Muscle of leg (tissue), 11 donors: ENCODE results near the gene RAC2. TPM values are rescaled to one million over a fixed set of nuclear protein-coding genes. Genes with fewer than 3 reads are reported as not detected.
"Not testable (repeated sequence)": the region's sequence is repeated elsewhere in the genome, so short reads cannot be mapped to it uniquely, and the experiment has no call there.

Source experiments
- DNase-seq: peaks from one replicate; pipeline ENCODE4 v3.0.0; 2013
- H3K27ac ChIP-seq: one replicate; pipeline ENCODE4 v1.5.1; 2013; ENCODE audit warnings: mild to moderate bottlenecking, low read length, control low read depth
- H3K27me3 ChIP-seq: one replicate; pipeline ENCODE4 v1.6.1; 2013; ENCODE audit warnings: low read length; ENCODE audit not compliant: control insufficient read depth, insufficient read depth
- H3K36me3 ChIP-seq: one replicate; pipeline ENCODE4 v1.6.1; 2013; ENCODE audit warnings: low read length; ENCODE audit not compliant: control insufficient read depth, insufficient read depth
- H3K4me1 ChIP-seq: one replicate; pipeline ENCODE4 v1.6.1; 2013; ENCODE audit warnings: low read length; ENCODE audit not compliant: control insufficient read depth, insufficient read depth
- H3K4me3 ChIP-seq: one replicate; pipeline ENCODE4 v1.5.1; 2013; ENCODE audit warnings: low read length, control low read depth
- H3K9me3 ChIP-seq: replicated peaks from 2 replicates; pipeline ENCODE4 v1.6.1; 2013; ENCODE audit warnings: low read depth, low read length; ENCODE audit not compliant: control insufficient read depth
- WGBS: methylation state at CpG from one replicate; pipeline ENCODE4 v1.1.5; 2013; ENCODE audit warnings: missing lambda C conversion rate; ENCODE audit not compliant: insufficient coverage; 5-methylcytosine and 5-hydroxymethylcytosine counted together
- polyA plus RNA-seq, 8 donors: library from polyadenylated mRNA; unstranded; fragments of 120-200 nt; gene quantifications; one replicate each; pipeline versions ENCODE4 v1.2.1 to v1.2.3, GENCODE V29; 2013; ENCODE audit warnings: inconsistent platforms in 1 of 8, low replicate concordance in 1 of 8; ENCODE audit not compliant: insufficient read length in 8 of 8, insufficient read depth in 1 of 8
- total RNA-seq: library from RNA; stranded (reverse); fragments of 120-200 nt; gene quantifications from one replicate; pipeline ENCODE4 v1.2.4, GENCODE V29; 2013

The RAC2 gene
- total and polyA plus RNA-seq, 9 donors: 2.4 to 11.2 (median 7.0) TPM

GRCh38 chr22:37204045-37204655, 39.9 kb downstream of the RAC2 start:
- Histone ChIP-seq H3K4me3 (no peak overlapping the region), H3K4me1 (peaks cover 6% of the 10 kb centered on the region), H3K27ac (no peak overlapping the region), H3K27me3 (no peaks in the 10 kb centered on the region), H3K9me3 (no peaks in the 10 kb centered on the region), H3K36me3 (no peaks in the 10 kb centered on the region)
- 71% methylated on average over 2 of the region's 5 CpGs for WGBS
- no peak for DNase-seq

GRCh38 chr22:37203354-37204044, 40.6 kb downstream of the RAC2 start:
- no peak for DNase-seq
- WGBS: 72% methylated on average over 14 of the region's 16 CpGs
- no peaks in the 10 kb centered on the region for H3K9me3 ChIP-seq
- H3K4me1 ChIP-seq: peaks cover 6% of the 10 kb centered on the region
- no peak overlapping the region for H3K4me3 ChIP-seq
- no peak overlapping the region for H3K27ac ChIP-seq
- no peaks in the 10 kb centered on the region for H3K27me3 ChIP-seq
- no peaks in the 10 kb centered on the region for H3K36me3 ChIP-seq

- no peak for DNase-seq
- no peak overlapping the region for H3K4me3 ChIP-seq
Measured at GRCh38 chr22:37202716-37203115, 41.4 kb downstream of the RAC2 start.

GRCh38 chr22:37202001-37202555, 42.0 kb downstream of the RAC2 start:
- WGBS: 83% methylated on average over 3 of the region's 5 CpGs
- no peaks in the 10 kb centered on the region for H3K9me3 ChIP-seq
- DNase-seq: no peak

More at GRCh38 chr22:37202716-37203115, 41.4 kb downstream of the RAC2 start:
- Histone ChIP-seq H3K27ac (no peak overlapping the region), H3K4me1 (peaks cover 12% of the 10 kb centered on the region), H3K36me3 (no peaks in the 10 kb centered on the region), H3K27me3 (no peaks in the 10 kb centered on the region), H3K9me3 (no peaks in the 10 kb centered on the region)
- WGBS: 82% methylated on average over 4 of the region's 10 CpGs

GRCh38 chr22:37201443-37201820, 42.6 kb downstream of the RAC2 start:
- H3K9me3 ChIP-seq, DNase-seq, H3K4me3 ChIP-seq: not testable (repeated sequence)

More at GRCh38 chr22:37202001-37202555, 42.0 kb downstream of the RAC2 start:
- peaks cover 19% of the 10 kb centered on the region for H3K4me1 ChIP-seq
- no peaks in the 10 kb centered on the region for H3K36me3 ChIP-seq
- H3K4me3 ChIP-seq: no peak overlapping the region
- H3K27ac ChIP-seq: no peak overlapping the region
- H3K27me3 ChIP-seq: no peaks in the 10 kb centered on the region

GRCh38 chr22:37199760-37200108, 44.3 kb downstream of the RAC2 start:
- no peaks in the 10 kb centered on the region for H3K36me3 ChIP-seq
- no peak for DNase-seq
- no peak overlapping the region for H3K27ac ChIP-seq
- 18% methylated on average over 11 of the region's 12 CpGs for WGBS
- peaks cover 28% of the 10 kb centered on the region for H3K4me1 ChIP-seq
- no peaks in the 10 kb centered on the region for H3K9me3 ChIP-seq
- H3K27me3 ChIP-seq: no peaks in the 10 kb centered on the region
- no peak overlapping the region for H3K4me3 ChIP-seq

More at GRCh38 chr22:37201443-37201820, 42.6 kb downstream of the RAC2 start:
- not testable (repeated sequence) for H3K36me3 ChIP-seq, H3K27ac ChIP-seq, H3K27me3 ChIP-seq
- 82% methylated on average over 3 of the region's 6 CpGs for WGBS
- peaks cover 25% of the 10 kb centered on the region for H3K4me1 ChIP-seq

- Histone ChIP-seq H3K4me3 (peak overlapping the region; percentile 78), H3K27me3 (no peaks in the 10 kb centered on the region), H3K36me3 (no peaks in the 10 kb centered on the region), H3K27ac (peak overlapping the region; percentile 99), H3K9me3 (no peaks in the 10 kb centered on the region), H3K4me1 (peaks cover 28% of the 10 kb centered on the region)
- DNase-seq: peak; percentile 99
- WGBS: under 1% methylated on average over 58 of the region's 58 CpGs
Measured at GRCh38 chr22:37199103-37199759, 44.8 kb downstream of the RAC2 start.

- peak overlapping the region; percentile 99 for H3K27ac ChIP-seq
- no peaks in the 10 kb centered on the region for H3K9me3 ChIP-seq
- peak; percentile 91 for DNase-seq
- peak overlapping the region; percentile 78 for H3K4me3 ChIP-seq
- no peaks in the 10 kb centered on the region for H3K27me3 ChIP-seq
- H3K36me3 ChIP-seq: no peaks in the 10 kb centered on the region
- 3% methylated on average over 42 of the region's 51 CpGs for WGBS
- H3K4me1 ChIP-seq: peaks cover 31% of the 10 kb centered on the region
Measured at GRCh38 chr22:37198258-37199102, 45.6 kb downstream of the RAC2 start.

- H3K4me3 ChIP-seq: no peak overlapping the region
- no peaks in the 10 kb centered on the region for H3K36me3 ChIP-seq
- no peaks in the 10 kb centered on the region for H3K9me3 ChIP-seq
- peaks cover 31% of the 10 kb centered on the region for H3K4me1 ChIP-seq
- DNase-seq: peak; percentile 86
- no peaks in the 10 kb centered on the region for H3K27me3 ChIP-seq
- H3K27ac ChIP-seq: peak overlapping the region; percentile 99
- WGBS: 54% methylated on average over 12 of the region's 12 CpGs
Measured at GRCh38 chr22:37197451-37198257, 46.4 kb downstream of the RAC2 start.
